Thoracic aorta (tissue), 2 donors: ENCODE measurements around the gene NDEL1. TPM values are rescaled to one million over a fixed set of nuclear protein-coding genes. Genes with fewer than 3 reads are reported as not detected.

Source experiments
- ATAC-seq: fragments of 150-250 bp; one replicate; pipeline ENCODE4 v1.8.0; 2017; ENCODE audit warnings: low read depth; ENCODE audit not compliant: insufficient number of reproducible peaks, low FRiP score
- DNase-seq: peaks from one replicate; pipeline ENCODE4 v3.0.0-alpha.2; 2020; ENCODE audit warnings: low spot score
- H3K27ac ChIP-seq, 2 donors: fragments of 200-600 bp; sonication (generic); 1 replicate in 1 of 2; 2 replicates in 1 of 2; pipeline ENCODE4 v1.5.1; 2016; ENCODE audit warnings: mild to moderate bottlenecking in 2 of 2, moderate library complexity in 2 of 2
- H3K27me3 ChIP-seq: fragments of 200-600 bp; sonication (generic); replicated peaks from 2 replicates; pipeline ENCODE4 v1.6.0; 2016; ENCODE audit warnings: mild to moderate bottlenecking; ENCODE audit not compliant: insufficient read depth
- H3K36me3 ChIP-seq: fragments of 200-600 bp; sonication (generic); one replicate; pipeline ENCODE4 v1.5.1; 2016
- H3K4me1 ChIP-seq, 2 donors: fragments of 200-600 bp; sonication (generic); 1 replicate in 1 of 2; 2 replicates in 1 of 2; pipeline versions ENCODE4 v1.5.1 to v1.6.0; 2016; ENCODE audit warnings: low read depth in 2 of 2, mild to moderate bottlenecking in 1 of 2; ENCODE audit not compliant: control insufficient read depth in 1 of 2
- H3K4me3 ChIP-seq: fragments of 200-600 bp; sonication (generic); 2 replicates; pipeline ENCODE4 v1.5.1; 2016; ENCODE audit warnings: mild to moderate bottlenecking
- H3K9me3 ChIP-seq: fragments of 200-600 bp; sonication (generic); 2 replicates; pipeline ENCODE4 v1.5.1; 2016
- CTCF ChIP-seq: fragments of 200-600 bp; sonication (generic); IDR thresholded peaks from one replicate; pipeline ENCODE4 v1.5.1; 2019; ENCODE audit warnings: antibody characterized with exemption
- total RNA-seq, 2 donors: library from RNA; depleted of rRNA; stranded (reverse); fragments of >200 nt; gene quantifications; one replicate each; pipeline versions ENCODE4 v1.1.0 to v1.2.3, GENCODE V29; 2016

NDEL1 gene
- total RNA-seq, 2 donors from 2014 or later: 110 to 113 TPM

- H3K27ac ChIP-seq: peak overlapping the region; percentile 53 to 73
- no peak for TF ChIP-seq CTCF
- H3K9me3 ChIP-seq: no peaks in the 10 kb centered on the region
- ATAC-seq (no peak), DNase-seq (no peak)
- H3K4me3 ChIP-seq: peak overlapping the region; percentile 12
- peaks cover 16% of the 10 kb centered on the region for H3K36me3 ChIP-seq
- peaks cover 50 to 84% of the 10 kb centered on the region in 2 donors for H3K4me1 ChIP-seq
- no peaks in the 10 kb centered on the region for H3K27me3 ChIP-seq
Measured at GRCh38 chr17:8465356-8465755, 29.7 kb downstream of the NDEL1 start.

GRCh38 chr17:8465759-8466158 is 30.1 kb downstream of the NDEL1 start:
- Histone ChIP-seq H3K36me3 (peaks cover 14% of the 10 kb centered on the region), H3K4me1 (peaks cover 55 to 89% of the 10 kb centered on the region in 2 donors), H3K4me3 (peak overlapping the region; percentile 12), H3K27ac (peak overlapping the region; percentile 50 to 73), H3K27me3 (no peaks in the 10 kb centered on the region), H3K9me3 (no peaks in the 10 kb centered on the region)
- TF ChIP-seq CTCF: no peak
- DNase-seq: no peak
- ATAC-seq: no peak

DNA sequence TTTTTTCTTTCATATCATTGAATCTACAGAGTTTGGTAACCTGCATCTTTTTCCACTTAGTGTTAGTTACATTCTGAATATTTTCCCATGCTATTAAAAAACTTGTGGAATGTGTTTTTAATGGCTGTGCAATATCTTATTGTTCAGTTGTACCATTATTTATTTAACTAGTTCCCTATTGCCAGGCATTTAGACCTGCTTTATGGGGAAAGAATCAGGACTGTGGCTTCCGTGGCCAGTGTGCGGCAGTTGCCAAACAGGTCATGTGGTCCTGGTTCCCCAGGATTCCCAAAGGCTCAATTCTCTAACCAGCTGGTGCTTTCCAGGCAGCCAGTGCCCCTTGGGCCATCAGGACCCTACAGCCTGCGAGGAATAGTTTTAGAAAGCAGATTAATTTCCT is 30.8 kb downstream of the NDEL1 start:
- Histone ChIP-seq H3K36me3 (peaks cover 11% of the 10 kb centered on the region), H3K9me3 (no peaks in the 10 kb centered on the region), H3K4me1 (peaks cover 60 to 95% of the 10 kb centered on the region in 2 donors), H3K27me3 (no peaks in the 10 kb centered on the region), H3K4me3 (peak overlapping the region; percentile 7), H3K27ac (peak overlapping the region; percentile 50 to 73)
- DNase-seq (no peak), ATAC-seq (no peak)
- TF ChIP-seq CTCF: no peak

- peak overlapping the region; percentile 7 for H3K4me3 ChIP-seq
- ATAC-seq (no peak), DNase-seq (no peak)
- peaks cover 60 to 99% of the 10 kb centered on the region in 2 donors for H3K4me1 ChIP-seq
- H3K27me3 ChIP-seq: no peaks in the 10 kb centered on the region
- H3K27ac ChIP-seq: peak overlapping the region; percentile 50 to 73
- H3K36me3 ChIP-seq: peaks cover 9% of the 10 kb centered on the region
- no peaks in the 10 kb centered on the region for H3K9me3 ChIP-seq
- no peak for TF ChIP-seq CTCF
Measured at GRCh38 chr17:8466873-8467272, 31.2 kb downstream of the NDEL1 start.

DNA sequence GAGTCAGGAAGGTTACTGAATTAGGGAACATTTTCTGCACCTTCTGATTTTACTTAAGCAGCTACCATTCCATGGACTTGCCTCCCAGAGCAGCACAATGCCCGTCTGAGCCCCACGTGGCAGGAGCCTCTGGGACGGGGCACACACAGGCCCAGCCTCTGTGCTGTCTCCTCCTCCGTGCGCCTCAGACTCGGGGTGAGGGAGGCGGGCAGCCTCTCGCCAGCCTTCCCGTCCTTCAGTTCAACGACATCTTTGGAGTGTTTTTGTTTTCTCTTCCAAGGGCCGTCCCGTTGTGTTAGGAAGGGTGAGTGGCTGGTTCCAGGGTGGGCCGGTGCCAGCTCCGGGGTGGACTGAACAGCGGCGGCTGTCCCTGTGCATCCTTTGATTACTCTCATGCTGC is 31.8 kb downstream of the NDEL1 start:
- DNase-seq (no peak), ATAC-seq (no peak)
- peaks cover 53 to 99% of the 10 kb centered on the region in 2 donors for H3K4me1 ChIP-seq
- H3K36me3 ChIP-seq: peaks cover 3% of the 10 kb centered on the region
- H3K9me3 ChIP-seq: no peaks in the 10 kb centered on the region
- no peaks in the 10 kb centered on the region for H3K27me3 ChIP-seq
- H3K4me3 ChIP-seq: no peak overlapping the region
- TF ChIP-seq CTCF: no peak
- H3K27ac ChIP-seq: peak overlapping the region; percentile 50 to 73
